ENCODE data around the gene DUSP1.
"Not testable (repeated sequence)": the region's sequence is repeated elsewhere in the genome, so short reads cannot be mapped to it uniquely, and the experiment has no call there.

The DUSP1 gene, protein sequence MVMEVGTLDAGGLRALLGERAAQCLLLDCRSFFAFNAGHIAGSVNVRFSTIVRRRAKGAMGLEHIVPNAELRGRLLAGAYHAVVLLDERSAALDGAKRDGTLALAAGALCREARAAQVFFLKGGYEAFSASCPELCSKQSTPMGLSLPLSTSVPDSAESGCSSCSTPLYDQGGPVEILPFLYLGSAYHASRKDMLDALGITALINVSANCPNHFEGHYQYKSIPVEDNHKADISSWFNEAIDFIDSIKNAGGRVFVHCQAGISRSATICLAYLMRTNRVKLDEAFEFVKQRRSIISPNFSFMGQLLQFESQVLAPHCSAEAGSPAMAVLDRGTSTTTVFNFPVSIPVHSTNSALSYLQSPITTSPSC

DNA sequence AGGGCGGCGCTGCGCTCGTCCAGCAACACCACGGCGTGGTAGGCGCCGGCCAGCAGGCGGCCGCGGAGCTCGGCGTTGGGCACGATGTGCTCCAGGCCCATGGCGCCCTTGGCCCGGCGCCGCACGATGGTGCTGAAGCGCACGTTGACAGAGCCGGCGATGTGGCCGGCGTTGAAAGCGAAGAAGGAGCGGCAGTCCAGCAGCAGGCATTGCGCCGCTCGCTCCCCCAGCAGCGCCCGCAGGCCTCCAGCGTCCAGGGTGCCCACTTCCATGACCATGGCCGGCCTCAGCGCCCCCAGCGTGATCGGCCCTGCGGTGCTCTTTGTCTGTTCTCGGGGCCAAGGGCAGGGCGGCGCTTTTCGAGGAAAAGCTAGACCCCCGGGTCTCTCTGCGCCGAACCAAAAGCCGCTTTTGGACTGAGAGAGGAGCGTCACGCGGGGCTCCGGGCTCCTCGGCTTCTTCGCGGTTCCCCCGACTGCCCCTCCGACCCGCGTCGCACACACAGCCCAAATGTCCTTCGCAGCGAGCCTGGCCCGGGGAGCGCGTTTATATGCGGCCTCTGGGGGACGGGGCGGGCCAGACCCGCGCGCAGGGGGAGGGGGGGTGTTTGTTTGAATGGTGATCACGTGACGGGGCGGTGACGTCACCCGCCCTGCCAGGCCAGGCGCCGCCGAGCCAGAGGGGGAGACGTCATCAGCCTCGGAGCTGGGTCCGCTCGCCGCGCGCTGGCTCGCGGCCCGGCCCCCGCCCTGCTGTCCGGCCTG, at the start of gene DUSP1:
DUSP1 (minus strand) TSS at position 521 of the 764 bp plus-strand sequence; CDS start at position 278, 243 bp downstream.
- Mint-ChIP-seq H3K27me3 (no peaks in the 10 kb centered on the region), H3K4me1 (ENCODE audit: low read depth) (peaks cover 80% of the 10 kb centered on the region), H3K36me3 (ENCODE audit: low read depth) (peaks cover 53% of the 10 kb centered on the region), H3K27ac (peak within 1 kb of the TSS; percentile 100), H3K9me3 (no peaks in the 10 kb centered on the region), H3K4me3 (peak within 1 kb of the TSS; percentile 92)
- intact Hi-C loops (cut with micrococcal nuclease) = loop anchor here (5.0 kb wide), 1 partner anchor 116 kb away; no protein-coding TSS in a partner anchor

DNA sequence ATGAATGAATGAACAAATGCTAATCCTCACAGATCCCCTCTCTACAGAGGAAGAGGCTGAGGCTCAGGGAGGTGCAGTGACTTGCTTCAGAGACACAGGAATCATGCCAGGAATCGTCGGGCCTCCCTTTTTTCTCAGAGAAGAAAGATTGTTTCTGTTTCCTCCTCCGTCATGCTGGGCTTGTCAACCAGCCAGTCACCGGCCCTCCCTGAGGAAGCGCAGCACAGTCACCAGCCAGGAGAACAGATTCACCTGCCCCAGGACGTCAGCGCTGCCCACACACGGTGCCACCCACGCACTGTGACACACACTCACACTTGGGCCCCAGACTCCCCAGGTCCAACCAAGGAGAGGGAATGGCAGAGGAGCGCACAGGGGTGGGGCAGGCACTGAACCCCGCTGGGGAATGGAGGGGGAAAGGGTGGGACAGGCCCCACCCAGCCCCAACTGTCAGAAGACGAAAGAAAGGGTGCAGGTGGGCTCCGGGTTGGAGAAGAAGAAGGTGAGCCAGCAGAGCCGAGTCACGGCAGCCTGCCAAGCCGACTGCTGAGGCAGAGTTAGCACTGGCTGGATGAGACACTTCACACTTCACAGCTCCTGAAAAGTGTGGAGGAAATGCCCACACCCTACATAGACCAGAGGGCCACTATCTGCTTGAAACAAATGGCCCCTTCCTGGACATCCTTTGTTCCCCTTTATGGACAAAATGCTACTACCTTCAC, 49.2 kb upstream of the DUSP1 start:
- intact Hi-C loops (cut with micrococcal nuclease) = no loop called here
- H3K4me3 Mint-ChIP-seq = no peak overlapping the region
- H3K36me3 Mint-ChIP-seq (ENCODE audit: low read depth) = peaks cover 1% of the 10 kb centered on the region
- H3K27me3 Mint-ChIP-seq = peaks cover 2% of the 10 kb centered on the region
- H3K27ac Mint-ChIP-seq = peak overlapping the region; percentile 57
- peaks cover 32% of the 10 kb centered on the region for H3K4me1 Mint-ChIP-seq (ENCODE audit: low read depth)
- H3K9me3 Mint-ChIP-seq = peaks cover 1% of the 10 kb centered on the region

DNA sequence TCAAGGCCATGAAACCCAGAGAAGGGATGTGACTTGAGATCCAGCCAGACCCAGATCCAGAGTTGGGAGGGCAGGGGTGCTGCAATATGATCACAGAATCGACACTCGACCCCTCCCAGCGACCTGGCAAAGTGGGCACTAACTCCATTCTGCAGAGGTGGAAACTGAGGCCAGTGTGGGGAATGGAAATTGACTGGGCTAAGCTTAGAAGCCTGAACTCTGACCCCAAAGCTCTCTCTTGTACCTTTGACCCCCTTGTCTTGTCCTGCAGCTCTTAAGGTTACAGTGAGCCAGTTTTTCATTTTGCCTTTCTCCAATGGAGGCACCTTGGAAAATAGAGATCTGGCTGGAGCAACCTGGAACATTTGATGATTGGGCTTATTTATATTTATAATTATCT, 48.6 kb upstream of the DUSP1 start:
- intact Hi-C loops (cut with micrococcal nuclease) = no loop called here
- no peak overlapping the region for H3K27ac Mint-ChIP-seq
- H3K27me3 Mint-ChIP-seq = peaks cover 2% of the 10 kb centered on the region
- peaks cover 36% of the 10 kb centered on the region for H3K4me1 Mint-ChIP-seq (ENCODE audit: low read depth)
- no peaks in the 10 kb centered on the region for H3K9me3 Mint-ChIP-seq
- H3K36me3 Mint-ChIP-seq (ENCODE audit: low read depth) = no peaks in the 10 kb centered on the region
- no peak overlapping the region for H3K4me3 Mint-ChIP-seq

GRCh38 chr5:172818081-172818480, 47.1 kb upstream of the DUSP1 start:
- Mint-ChIP-seq H3K36me3 (ENCODE audit: low read depth) (no peaks in the 10 kb centered on the region), H3K9me3 (no peaks in the 10 kb centered on the region), H3K27me3 (peaks cover 2% of the 10 kb centered on the region)

GRCh38 chr5:172817664-172818063, 46.7 kb upstream of the DUSP1 start:
- Mint-ChIP-seq H3K4me3 (no peak overlapping the region), H3K4me1 (ENCODE audit: low read depth) (peaks cover 36% of the 10 kb centered on the region), H3K27ac (no peak overlapping the region), H3K27me3 (peaks cover 2% of the 10 kb centered on the region), H3K9me3 (no peaks in the 10 kb centered on the region), H3K36me3 (ENCODE audit: low read depth) (no peaks in the 10 kb centered on the region)
- intact Hi-C loops (cut with micrococcal nuclease) = no loop called here

More at GRCh38 chr5:172818081-172818480, 47.1 kb upstream of the DUSP1 start:
- H3K4me1 Mint-ChIP-seq (ENCODE audit: low read depth) = peaks cover 36% of the 10 kb centered on the region
- intact Hi-C loops (cut with micrococcal nuclease) = no loop called here
- H3K4me3 Mint-ChIP-seq = no peak overlapping the region
- H3K27ac Mint-ChIP-seq = no peak overlapping the region

DNA sequence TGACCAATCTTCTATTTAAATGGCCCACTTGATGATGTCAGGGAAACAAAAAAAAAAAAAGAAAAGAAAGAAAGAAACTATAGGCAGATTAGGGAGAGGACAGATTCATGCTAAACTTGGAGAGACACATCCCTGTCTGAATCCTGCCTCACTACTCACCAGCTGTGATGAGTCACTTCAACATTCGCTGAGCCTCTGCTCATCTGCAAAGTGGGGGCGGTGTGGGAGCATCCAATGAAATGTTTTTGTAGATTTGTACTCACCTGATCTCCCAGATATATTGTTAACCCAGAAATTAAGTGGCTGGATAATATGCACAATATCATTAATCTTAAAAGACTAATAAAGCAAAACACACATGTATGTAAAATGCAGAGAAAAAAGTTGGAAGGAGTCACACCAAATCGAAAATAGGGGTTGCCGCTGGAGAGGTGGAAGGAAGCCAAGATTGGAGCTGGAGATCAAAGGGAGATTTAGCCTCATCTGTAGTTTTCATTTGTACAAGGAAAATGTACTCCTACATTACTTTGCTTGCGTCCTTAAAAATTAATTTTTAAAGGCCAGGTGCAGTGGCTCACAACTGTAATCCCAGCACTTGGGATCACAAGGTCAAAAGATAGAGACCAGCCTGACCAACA, 46.0 kb upstream of the DUSP1 start:
- peaks cover 2% of the 10 kb centered on the region for H3K27me3 Mint-ChIP-seq
- peak overlapping the region; percentile 75 for H3K27ac Mint-ChIP-seq
- peaks cover 36% of the 10 kb centered on the region for H3K4me1 Mint-ChIP-seq (ENCODE audit: low read depth)
- intact Hi-C loops (cut with micrococcal nuclease) = no loop called here
- H3K9me3 Mint-ChIP-seq = no peaks in the 10 kb centered on the region
- no peak overlapping the region for H3K4me3 Mint-ChIP-seq
- no peaks in the 10 kb centered on the region for H3K36me3 Mint-ChIP-seq (ENCODE audit: low read depth)

GRCh38 chr5:172815631-172816030, 44.6 kb upstream of the DUSP1 start:
- intact Hi-C loops (cut with micrococcal nuclease) = no loop called here
- Mint-ChIP-seq H3K4me3 (no peak overlapping the region), H3K27ac (peak overlapping the region; percentile 75), H3K4me1 (ENCODE audit: low read depth) (peaks cover 32% of the 10 kb centered on the region), H3K27me3 (no peaks in the 10 kb centered on the region), H3K9me3 (no peaks in the 10 kb centered on the region), H3K36me3 (ENCODE audit: low read depth) (no peaks in the 10 kb centered on the region)

- H3K27me3 Mint-ChIP-seq; H3K9me3 Mint-ChIP-seq; H3K4me3 Mint-ChIP-seq; H3K36me3 Mint-ChIP-seq (ENCODE audit: low read depth); intact Hi-C loops (cut with micrococcal nuclease); H3K27ac Mint-ChIP-seq: not testable (repeated sequence)
- peaks cover 26% of the 10 kb centered on the region for H3K4me1 Mint-ChIP-seq (ENCODE audit: low read depth)
Measured at GRCh38 chr5:172810996-172811395, 40.0 kb upstream of the DUSP1 start.

DNA sequence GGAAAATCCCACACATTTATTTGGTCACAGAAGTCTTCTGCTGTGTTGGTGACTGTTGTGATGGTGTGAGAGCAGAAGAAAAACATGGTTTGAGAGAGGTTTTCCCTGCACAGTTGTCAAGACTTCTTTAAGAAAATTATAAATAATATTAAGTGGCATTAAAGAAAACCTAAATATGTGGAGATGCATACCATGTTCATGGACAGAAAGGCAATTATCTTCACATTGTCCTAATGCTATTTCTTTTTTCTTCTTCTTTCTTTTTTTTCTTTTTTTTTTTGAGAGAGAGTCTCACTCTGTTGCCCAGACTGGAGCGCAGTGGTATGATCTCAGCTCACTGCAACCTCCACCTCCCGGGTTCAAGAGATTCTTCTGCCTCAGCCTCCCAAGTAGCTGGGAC, 38.8 kb upstream of the DUSP1 start:
- peaks cover 29% of the 10 kb centered on the region for H3K4me1 Mint-ChIP-seq (ENCODE audit: low read depth)
- no peaks in the 10 kb centered on the region for H3K9me3 Mint-ChIP-seq
- no peak overlapping the region for H3K27ac Mint-ChIP-seq
- H3K4me3 Mint-ChIP-seq = no peak overlapping the region
- no peaks in the 10 kb centered on the region for H3K27me3 Mint-ChIP-seq
- H3K36me3 Mint-ChIP-seq (ENCODE audit: low read depth) = no peaks in the 10 kb centered on the region
- intact Hi-C loops (cut with micrococcal nuclease) = no loop called here

DNA sequence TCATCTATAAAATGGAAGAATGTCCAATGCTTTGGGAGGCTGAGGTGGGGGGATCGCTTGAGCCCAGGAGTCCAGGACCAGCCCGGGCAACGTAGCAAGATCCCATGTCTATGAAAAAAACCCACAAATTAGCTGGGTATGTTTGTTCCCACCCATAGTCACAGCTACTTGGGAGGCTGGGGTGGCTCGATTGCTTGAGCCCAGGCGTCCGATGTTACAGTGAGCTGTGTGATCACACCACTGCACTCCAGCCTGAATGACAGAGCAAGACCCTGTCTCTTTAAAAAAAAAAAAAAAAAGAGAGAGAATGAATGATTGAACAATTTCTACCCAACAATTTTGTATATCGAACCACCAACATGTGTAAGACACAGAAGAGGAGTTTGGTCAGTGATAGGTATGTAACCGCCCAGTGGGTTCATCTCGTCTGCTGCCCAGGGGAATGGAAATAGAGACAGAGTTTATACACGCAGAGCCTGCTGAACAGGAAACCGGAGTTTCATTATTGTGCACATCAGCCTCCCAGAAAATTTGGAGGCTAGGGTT, 36.8 kb upstream of the DUSP1 start:
- H3K4me3 Mint-ChIP-seq = peak overlapping the region; percentile 78

GRCh38 chr5:172806897-172807672, 36.1 kb upstream of the DUSP1 start:
- Mint-ChIP-seq H3K4me3 (peak overlapping the region; percentile 78), H3K27me3 (no peaks in the 10 kb centered on the region), H3K9me3 (no peaks in the 10 kb centered on the region), H3K4me1 (ENCODE audit: low read depth) (peaks cover 43% of the 10 kb centered on the region), H3K36me3 (ENCODE audit: low read depth) (no peaks in the 10 kb centered on the region), H3K27ac (peak overlapping the region; percentile 98)
- intact Hi-C loops (cut with micrococcal nuclease) = loop anchor here (1.0 kb wide), 1 partner anchor 35 kb away; no protein-coding TSS in a partner anchor

More for the DNA sequence above, 36.8 kb upstream of the DUSP1 start:
- H3K4me1 Mint-ChIP-seq (ENCODE audit: low read depth) = peaks cover 37% of the 10 kb centered on the region
- H3K27me3 Mint-ChIP-seq = no peaks in the 10 kb centered on the region
- intact Hi-C loops (cut with micrococcal nuclease) = loop anchor here (1.0 kb wide), 1 partner anchor 36 kb away; no protein-coding TSS in a partner anchor
- no peaks in the 10 kb centered on the region for H3K36me3 Mint-ChIP-seq (ENCODE audit: low read depth)
- peak overlapping the region; percentile 98 for H3K27ac Mint-ChIP-seq
- H3K9me3 Mint-ChIP-seq = no peaks in the 10 kb centered on the region

DNA sequence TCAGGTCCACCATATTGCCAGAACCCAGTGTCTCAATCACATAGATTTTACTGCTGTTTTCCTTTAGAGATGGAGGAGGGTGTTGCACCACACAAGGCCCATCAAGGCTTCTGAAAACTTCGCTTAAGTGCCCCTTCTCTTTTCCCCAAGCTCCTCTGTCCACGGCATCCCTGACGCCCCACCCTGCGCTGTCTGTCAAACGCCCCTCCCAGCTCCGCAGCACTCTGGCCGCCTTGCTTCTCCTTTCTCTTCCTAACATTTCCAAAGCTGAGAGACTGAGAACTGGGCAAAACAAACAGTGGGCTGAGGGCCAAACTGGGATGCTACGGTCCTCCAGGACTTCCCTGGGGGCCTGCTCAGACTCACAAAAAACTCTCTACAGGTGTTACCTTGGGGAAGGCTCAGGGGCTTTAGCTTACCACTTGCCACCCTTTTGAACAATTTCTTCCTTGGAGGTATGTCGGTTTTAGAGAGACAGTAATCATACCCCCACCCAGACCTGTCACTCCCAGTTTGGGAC, 34.8 kb upstream of the DUSP1 start:
- intact Hi-C loops (cut with micrococcal nuclease) = no loop called here
- Mint-ChIP-seq H3K36me3 (ENCODE audit: low read depth) (no peaks in the 10 kb centered on the region), H3K9me3 (no peaks in the 10 kb centered on the region), H3K4me1 (ENCODE audit: low read depth) (peaks cover 56% of the 10 kb centered on the region), H3K27ac (peak overlapping the region; percentile 98), H3K27me3 (no peaks in the 10 kb centered on the region), H3K4me3 (peak overlapping the region; percentile 0)
